Inflammatory macrophage (primary cell): ENCODE measurements around the gene ARMCX5.
A peak's percentile ranks its signal among the peaks of the same experiment; 100 is the strongest.

Experiments used
- DNase-seq, 2 donors: peaks; one replicate each; pipeline ENCODE4 v3.0.0-alpha.2; 2020 to 2022
- total RNA-seq, 18 experiments: gene quantifications; one replicate each; lab custom pipeline; 2026; ENCODE audit warnings: mixed read lengths in 6 of 18, inconsistent platforms in 2 of 18; lab: John Stamatoyannopoulos, UW

ARMCX5 gene
- total RNA-seq, result 3.5 to 21.6 (median 15.0) reads per million in 18 experiments

- peak; percentile 74 to 80 for DNase-seq
These were observed at the start of gene ARMCX5 for GRCh38 chrX:102599084-102599950. TSS of gene ARMCX5 (plus strand) at chrX:102599515. CDS start at chrX:102602142, 2,627 bp downstream.

- no peak for DNase-seq
These were observed 40.7 kb upstream of the ARMCX5 start for GRCh38 chrX:102558607-102559006.

- DNase-seq, result no peak
These were observed 38.8 kb upstream of the ARMCX5 start for GRCh38 chrX:102560423-102561068.

GRCh38 chrX:102580891-102581290, 18.4 kb upstream of the ARMCX5 start:
- DNase-seq, result no peak

GRCh38 chrX:102593367-102593766, 5.9 kb upstream of the ARMCX5 start:
- no peak for DNase-seq

- peak in 1 of 2 donors; percentile 6 for DNase-seq
These were observed 750 bp downstream of the ARMCX5 start for GRCh38 chrX:102599951-102600579.

- DNase-seq, result no peak
These were observed 5.0 kb downstream of the ARMCX5 start for GRCh38 chrX:102604327-102604726.

GRCh38 chrX:102606115-102606514, 6.8 kb downstream of the ARMCX5 start:
- DNase-seq, result no peak

- no peak for DNase-seq
These were observed 11.6 kb downstream of the ARMCX5 start for GRCh38 chrX:102610905-102611304.

- no peak for DNase-seq
These were observed 24.8 kb downstream of the ARMCX5 start for GRCh38 chrX:102624105-102624504.

GRCh38 chrX:102627640-102628039, 28.3 kb downstream of the ARMCX5 start:
- DNase-seq, result peak; percentile 63 to 73

GRCh38 chrX:102637561-102637960, 38.2 kb downstream of the ARMCX5 start:
- DNase-seq, result no peak

GRCh38 chrX:102650903-102651241, 51.6 kb downstream of the ARMCX5 start:
- no peak for DNase-seq

- peak in 1 of 2 donors; percentile 0 for DNase-seq
These were observed 52.1 kb downstream of the ARMCX5 start, which contains the start of gene GPRASP1 for GRCh38 chrX:102651242-102652011. TSS of gene GPRASP1 (plus strand) at chrX:102651483. CDS start at chrX:102653914, 2,431 bp downstream.

GRCh38 chrX:102652031-102652688, 52.8 kb downstream of the ARMCX5 start:
- peak; percentile 1 to 5 for DNase-seq
